Left kidney (tissue), 2 donors: ENCODE measurements around the gene PPP1CA. TPM values are rescaled to one million over a fixed set of nuclear protein-coding genes. Genes with fewer than 3 reads are reported as not detected.
A peak's percentile ranks its signal among the peaks of the same experiment; 100 is the strongest.
"Not testable (repeated sequence)": the region's sequence is repeated elsewhere in the genome, so short reads cannot be mapped to it uniquely, and the experiment has no call there.

Experiments used
- DNase-seq: peaks from one replicate; pipeline ENCODE4 v3.0.0-alpha.2; 2013
- polyA plus RNA-seq: library from polyadenylated mRNA; unstranded; fragments of 120-200 nt; gene quantifications from one replicate; pipeline ENCODE4 v1.2.1, GENCODE V29; 2013; ENCODE audit not compliant: insufficient read length

Gene PPP1CA
- polyA plus RNA-seq, 1 donor: 154 TPM

- no peak for DNase-seq
Measured at GRCh38 chr11:67435727-67436458, 34.2 kb upstream of the PPP1CA start.

DNA sequence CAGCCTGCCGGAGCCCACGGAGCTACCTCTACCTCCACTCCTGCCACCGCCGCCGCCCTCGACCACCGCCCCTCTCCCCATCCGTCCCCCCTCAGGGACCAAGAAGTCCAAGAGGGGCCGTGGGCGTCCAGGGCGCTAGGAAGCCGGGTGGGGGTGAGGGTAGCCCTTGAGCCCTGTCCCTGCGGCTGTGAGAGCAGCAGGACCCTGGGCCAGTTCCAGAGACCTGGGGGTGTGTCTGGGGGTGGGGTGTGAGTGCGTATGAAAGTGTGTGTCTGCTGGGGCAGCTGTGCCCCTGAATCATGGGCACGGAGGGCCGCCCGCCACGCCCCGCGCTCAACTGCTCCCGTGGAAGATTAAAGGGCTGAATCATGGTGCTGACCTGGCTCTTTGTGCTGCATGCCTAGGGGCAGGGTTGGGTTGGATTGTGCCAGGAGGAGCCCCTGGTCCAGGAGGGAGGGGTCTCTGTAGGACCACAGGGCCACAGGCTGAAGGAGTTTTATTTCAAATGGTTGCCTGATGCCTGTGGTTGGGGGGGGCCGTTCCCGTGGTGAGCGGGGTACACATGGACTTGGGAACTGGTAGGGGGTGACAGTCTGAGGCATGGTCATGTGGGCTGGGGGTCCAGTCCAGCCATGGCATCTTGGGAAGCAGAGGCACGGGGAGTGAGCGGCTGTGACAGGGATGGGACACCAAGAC lies 33.5 kb upstream of the PPP1CA start:
- no peak for DNase-seq

DNA sequence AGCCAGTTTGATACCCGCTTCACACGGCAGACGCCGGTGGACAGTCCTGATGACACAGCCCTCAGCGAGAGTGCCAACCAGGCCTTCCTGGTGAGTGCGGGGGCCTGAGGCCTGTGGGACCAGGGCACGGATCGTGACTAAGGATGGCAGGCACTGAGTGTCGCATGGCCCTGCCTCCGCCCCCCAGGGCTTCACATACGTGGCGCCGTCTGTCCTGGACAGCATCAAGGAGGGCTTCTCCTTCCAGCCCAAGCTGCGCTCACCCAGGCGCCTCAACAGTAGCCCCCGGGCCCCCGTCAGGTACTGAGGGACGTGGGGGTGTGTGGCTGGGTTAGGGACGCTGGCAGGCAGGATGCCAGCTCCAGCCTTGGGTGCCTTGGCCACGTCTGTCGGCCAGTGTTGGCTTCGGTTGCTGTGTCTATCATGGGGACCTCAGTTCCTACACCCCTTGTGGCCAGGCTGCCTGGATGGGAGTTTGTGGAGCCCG lies 32.8 kb upstream of the PPP1CA start:
- DNase-seq: no peak

DNA sequence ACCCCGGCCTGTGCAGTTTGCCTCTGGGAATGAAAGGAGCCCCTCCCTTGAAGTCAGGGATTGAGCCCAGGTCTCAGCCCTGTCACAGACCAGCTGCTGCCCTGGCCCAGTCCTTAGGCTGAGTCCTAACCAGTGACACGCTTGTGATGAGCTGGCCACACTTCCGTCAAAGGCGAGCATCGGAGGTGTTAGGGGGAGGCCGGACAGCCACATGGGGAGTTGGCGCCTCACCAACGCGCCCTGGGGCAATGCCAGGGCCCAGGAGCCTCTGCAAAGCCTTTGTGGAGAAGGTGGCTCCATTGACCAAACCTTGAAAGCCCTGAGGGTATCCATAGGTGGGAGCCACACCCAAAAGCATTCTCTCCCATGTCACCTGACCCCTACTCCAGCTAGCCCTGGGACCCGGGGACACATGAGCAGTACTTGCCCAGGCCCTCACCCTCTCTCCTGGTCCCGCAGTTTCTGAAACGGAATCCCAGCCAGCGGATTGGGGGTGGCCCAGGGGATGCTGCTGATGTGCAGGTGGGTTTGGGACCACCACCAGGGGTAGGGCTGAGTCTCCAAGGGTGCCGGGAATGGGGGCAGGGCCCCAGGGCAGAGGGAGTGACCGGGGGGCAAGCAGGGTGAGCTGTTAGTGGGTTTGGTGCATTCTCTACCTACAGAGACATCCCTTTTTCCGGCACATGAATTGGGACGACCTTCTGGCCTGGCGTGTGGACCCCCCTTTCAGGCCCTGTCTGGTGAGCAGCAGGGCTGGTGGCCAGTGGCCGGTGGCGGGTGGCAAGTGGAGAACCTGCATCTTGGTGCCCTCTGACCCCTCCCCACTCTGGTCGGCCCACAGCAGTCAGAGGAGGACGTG lies 32.1 kb upstream of the PPP1CA start:
- no peak for DNase-seq

DNA sequence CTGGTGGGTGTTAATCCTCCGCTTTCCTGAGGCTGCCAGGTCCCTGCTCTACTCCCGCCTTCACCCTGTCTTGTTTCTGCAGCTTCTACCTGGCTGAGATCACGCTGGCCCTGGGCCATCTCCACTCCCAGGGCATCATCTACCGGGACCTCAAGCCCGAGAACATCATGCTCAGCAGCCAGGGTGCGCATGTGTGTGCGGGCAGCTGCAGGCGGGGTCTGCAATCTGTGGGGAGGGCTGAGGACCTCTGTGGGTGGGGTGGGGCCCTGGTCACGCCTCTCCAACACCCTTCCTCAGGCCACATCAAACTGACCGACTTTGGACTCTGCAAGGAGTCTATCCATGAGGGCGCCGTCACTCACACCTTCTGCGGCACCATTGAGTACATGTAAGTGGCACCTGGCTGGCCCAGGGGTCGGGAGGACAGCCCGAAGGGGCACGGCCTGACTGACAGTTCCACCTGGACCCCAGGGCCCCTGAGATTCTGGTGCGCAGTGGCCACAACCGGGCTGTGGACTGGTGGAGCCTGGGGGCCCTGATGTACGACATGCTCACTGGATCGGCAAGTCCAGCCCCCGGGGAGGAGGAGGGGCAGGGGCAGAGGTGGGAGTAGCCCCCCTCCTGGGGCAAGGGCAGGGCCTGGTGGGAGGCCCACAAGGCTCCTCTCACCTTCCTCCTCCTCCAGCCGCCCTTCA lies 31.1 kb upstream of the PPP1CA start:
- no peak for DNase-seq

GRCh38 chr11:67431346-67432249 lies 29.9 kb upstream of the PPP1CA start:
- DNase-seq: no peak

- no peak for DNase-seq
Measured at GRCh38 chr11:67429722-67430121, 28.1 kb upstream of the PPP1CA start.

DNA sequence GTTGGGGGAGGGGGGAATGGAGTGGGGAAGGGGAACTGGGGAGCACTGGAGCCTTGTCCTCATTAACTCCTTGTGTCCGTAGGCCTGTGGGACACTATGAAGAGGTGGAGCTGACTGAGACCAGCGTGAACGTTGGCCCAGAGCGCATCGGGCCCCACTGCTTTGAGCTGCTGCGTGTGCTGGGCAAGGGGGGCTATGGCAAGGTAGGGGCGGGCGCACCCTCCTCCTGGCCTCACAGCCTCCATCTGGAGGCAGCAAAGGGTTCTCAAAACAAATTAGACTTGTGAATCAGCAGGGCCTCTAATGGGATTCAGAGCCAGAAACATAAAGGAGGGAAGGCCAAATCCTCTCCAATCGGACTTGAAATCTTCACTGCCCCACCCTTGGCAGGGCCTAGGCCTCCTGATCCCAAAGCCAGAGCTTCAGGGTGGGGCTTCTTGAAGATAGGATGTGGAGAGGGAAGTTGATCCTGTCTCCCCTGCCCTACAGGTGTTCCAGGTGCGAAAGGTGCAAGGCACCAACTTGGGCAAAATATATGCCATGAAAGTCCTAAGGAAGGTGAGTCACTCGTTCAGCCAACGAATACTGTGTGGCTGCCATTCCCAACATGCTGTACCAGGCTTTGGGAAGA lies 27.5 kb upstream of the PPP1CA start:
- DNase-seq: no peak

DNA sequence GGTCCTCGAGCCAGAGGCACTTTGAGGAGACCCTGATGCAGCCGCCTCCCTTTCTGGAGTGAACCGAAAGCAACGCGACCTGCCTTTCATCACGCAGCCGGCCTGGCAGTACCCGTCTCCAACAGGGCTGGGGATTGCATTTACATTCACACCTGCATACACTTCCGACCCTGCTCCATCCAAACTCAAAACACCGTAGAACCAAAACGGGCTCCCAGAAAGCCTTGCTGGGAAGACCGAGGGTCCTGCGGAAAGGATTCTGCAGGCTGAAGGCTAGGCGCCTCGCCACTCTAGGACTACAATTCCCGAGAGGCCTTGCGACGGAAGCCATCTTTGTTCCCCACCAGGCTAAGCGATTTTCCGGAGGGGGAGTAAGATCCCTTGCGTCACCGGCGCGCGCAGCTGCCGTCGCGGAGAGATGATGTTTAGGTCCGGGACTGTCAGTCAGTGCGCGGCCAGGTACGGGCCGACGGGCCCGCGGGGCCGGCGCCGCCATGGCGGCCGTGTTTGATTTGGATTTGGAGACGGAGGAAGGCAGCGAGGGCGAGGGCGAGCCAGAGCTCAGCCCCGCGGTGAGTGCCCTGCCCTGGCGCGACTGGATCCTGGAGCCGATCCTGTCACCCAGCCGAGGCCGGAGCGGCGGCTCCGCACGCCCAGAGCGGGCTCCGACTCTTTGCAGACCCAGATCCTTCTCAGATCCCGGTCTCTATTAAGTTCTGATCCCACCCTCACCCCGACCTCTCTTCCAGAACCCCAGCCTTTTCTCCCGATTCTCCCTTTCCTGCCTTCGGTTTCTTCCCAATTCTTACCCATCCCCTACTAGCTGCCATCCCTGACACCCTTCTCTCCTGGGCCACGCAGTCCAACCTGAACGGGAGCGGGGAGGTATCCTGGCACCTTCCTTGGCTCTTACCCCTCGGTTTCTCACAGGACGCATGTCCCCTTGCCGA lies 26.7 kb upstream of the PPP1CA start, which contains the start of gene RPS6KB2:
Gene RPS6KB2, plus strand, starts transcription at position 443 of the 950 bp plus-strand sequence. Its CDS starts 52 bp downstream, at position 495.
- DNase-seq: peak; percentile 99

DNA sequence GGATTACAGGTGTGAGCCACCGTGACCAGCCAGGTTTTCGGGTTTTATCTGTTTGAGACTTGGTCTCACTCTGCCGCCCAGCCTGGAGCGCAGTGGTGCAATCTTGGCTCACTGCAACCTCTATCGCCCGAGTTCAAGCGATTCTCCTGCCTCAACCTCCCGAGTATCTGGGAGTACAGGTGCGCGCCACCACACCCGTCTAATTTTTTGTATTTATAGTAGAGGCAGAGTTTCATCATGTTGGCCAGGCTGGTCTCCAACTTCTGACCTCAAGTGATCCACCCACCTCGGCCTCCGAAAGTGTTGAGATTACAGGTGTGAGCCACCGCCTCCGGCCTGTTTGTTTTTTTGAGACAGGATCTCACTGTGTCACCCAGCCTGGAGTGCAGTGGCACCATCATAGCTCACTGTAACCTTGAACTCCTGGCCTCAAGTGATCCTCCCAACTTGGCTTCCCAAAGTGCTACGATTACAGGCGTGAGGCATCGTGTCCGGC lies 25.8 kb upstream of the PPP1CA start:
- DNase-seq: not testable (repeated sequence)

DNA sequence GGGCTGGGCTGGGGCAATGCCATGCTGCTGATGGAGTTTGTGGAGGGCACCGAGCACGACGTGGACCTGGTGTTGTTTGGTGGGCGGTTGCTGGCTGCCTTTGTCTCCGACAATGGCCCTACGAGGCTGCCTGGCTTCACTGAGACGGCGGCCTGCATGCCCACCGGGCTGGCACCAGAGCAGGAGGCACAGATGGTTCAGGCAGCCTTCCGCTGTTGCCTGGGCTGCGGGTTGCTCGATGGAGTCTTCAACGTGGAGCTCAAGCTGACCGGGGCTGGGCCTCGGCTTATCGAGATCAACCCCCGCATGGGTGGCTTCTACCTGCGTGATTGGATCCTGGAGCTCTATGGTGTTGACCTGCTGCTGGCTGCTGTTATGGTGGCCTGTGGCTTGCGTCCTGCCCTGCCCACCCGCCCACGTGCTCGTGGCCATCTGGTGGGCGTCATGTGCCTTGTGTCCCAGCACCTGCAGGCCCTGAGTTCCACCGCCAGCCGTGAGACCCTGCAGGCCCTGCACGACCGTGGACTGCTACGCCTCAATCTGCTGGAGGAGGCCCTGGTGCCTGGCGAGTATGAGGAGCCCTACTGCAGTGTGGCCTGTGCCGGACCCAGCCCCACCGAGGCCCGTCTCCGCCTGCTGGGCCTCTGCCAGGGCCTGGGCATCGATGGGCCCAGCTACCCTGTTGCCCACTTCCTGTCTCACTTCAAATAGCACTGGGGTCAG lies 22.4 kb upstream of the PPP1CA start:
- DNase-seq: no peak

DNA sequence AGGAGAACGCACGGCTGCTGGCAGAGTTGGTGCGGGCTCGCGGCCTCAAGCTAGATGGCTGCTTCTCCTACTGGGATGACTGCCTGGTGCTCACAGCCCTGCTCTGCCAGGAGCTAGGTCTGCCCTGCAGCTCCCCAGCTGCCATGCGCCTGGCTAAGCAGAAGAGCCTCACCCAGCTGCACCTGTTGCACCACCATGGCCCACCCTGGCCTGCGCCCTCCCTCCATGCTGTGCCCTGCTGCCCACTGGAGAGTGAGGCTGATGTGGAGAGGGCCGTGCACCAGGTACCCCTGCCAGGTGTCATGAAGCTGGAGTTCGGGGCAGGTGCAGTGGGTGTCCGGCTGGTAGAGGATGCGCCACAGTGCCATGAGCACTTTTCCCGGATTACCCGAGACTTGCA lies 21.8 kb upstream of the PPP1CA start:
- DNase-seq: no peak

- no peak for DNase-seq
Measured at GRCh38 chr11:67422891-67423290, 21.2 kb upstream of the PPP1CA start.

GRCh38 chr11:67421430-67422031 lies 19.9 kb upstream of the PPP1CA start:
- DNase-seq: no peak

- peak; percentile 94 for DNase-seq
Measured at GRCh38 chr11:67420646-67421429, 19.2 kb upstream of the PPP1CA start.

- no peak for DNase-seq
Measured at GRCh38 chr11:67420147-67420645, 18.5 kb upstream of the PPP1CA start.
